ENCODE data around the gene FASN.

Gene FASN

GRCh38 chr17:82101301-82101715 is 3.3 kb upstream of the FASN start:
- no peak for DNase-seq (ENCODE audit: low spot score)

- no peak for DNase-seq (ENCODE audit: low spot score)
Measured at GRCh38 chr17:82100502-82101298, 2.7 kb upstream of the FASN start.

GRCh38 chr17:82098939-82099763 is 1.1 kb upstream of the FASN start:
- no peak for DNase-seq (ENCODE audit: low spot score)

- no peak for DNase-seq (ENCODE audit: low spot score)
Measured at GRCh38 chr17:82097919-82098168, 192 bp downstream of the FASN start.

GRCh38 chr17:82097184-82097918 is 685 bp downstream of the FASN start:
- no peak for DNase-seq (ENCODE audit: low spot score)

GRCh38 chr17:82096709-82097183 is 1.3 kb downstream of the FASN start:
- no peak for DNase-seq (ENCODE audit: low spot score)

GRCh38 chr17:82095777-82096708 is 2.0 kb downstream of the FASN start:
- DNase-seq (ENCODE audit: low spot score) = no peak

GRCh38 chr17:82094931-82095776 is 2.9 kb downstream of the FASN start:
- no peak for DNase-seq (ENCODE audit: low spot score)

GRCh38 chr17:82092995-82093751 is 4.9 kb downstream of the FASN start:
- DNase-seq (ENCODE audit: low spot score) = no peak

GRCh38 chr17:82092628-82092994 is 5.4 kb downstream of the FASN start:
- no peak for DNase-seq (ENCODE audit: low spot score)

GRCh38 chr17:82092094-82092586 is 5.9 kb downstream of the FASN start:
- DNase-seq (ENCODE audit: low spot score) = no peak

- no peak for DNase-seq (ENCODE audit: low spot score)
Measured at GRCh38 chr17:82091264-82092066, 6.6 kb downstream of the FASN start.

GRCh38 chr17:82090549-82091263 is 7.3 kb downstream of the FASN start:
- no peak for DNase-seq (ENCODE audit: low spot score)

GRCh38 chr17:82089723-82090548 is 8.1 kb downstream of the FASN start:
- no peak for DNase-seq (ENCODE audit: low spot score)

- DNase-seq (ENCODE audit: low spot score) = no peak
Measured at GRCh38 chr17:82088838-82089722, 9.0 kb downstream of the FASN start.
